HG02759 (cell line): Measurements from ENCODE around the gene CACNA1F.

Experiments used
- ATAC-seq: cut with Tn5 transposase; IDR thresholded peaks from one replicate; pipeline ENCODE4 v1.9.1; 2021; ENCODE audit warnings: mild to moderate bottlenecking, moderate library complexity; ENCODE audit not compliant: unreplicated experiment

CACNA1F gene

DNA sequence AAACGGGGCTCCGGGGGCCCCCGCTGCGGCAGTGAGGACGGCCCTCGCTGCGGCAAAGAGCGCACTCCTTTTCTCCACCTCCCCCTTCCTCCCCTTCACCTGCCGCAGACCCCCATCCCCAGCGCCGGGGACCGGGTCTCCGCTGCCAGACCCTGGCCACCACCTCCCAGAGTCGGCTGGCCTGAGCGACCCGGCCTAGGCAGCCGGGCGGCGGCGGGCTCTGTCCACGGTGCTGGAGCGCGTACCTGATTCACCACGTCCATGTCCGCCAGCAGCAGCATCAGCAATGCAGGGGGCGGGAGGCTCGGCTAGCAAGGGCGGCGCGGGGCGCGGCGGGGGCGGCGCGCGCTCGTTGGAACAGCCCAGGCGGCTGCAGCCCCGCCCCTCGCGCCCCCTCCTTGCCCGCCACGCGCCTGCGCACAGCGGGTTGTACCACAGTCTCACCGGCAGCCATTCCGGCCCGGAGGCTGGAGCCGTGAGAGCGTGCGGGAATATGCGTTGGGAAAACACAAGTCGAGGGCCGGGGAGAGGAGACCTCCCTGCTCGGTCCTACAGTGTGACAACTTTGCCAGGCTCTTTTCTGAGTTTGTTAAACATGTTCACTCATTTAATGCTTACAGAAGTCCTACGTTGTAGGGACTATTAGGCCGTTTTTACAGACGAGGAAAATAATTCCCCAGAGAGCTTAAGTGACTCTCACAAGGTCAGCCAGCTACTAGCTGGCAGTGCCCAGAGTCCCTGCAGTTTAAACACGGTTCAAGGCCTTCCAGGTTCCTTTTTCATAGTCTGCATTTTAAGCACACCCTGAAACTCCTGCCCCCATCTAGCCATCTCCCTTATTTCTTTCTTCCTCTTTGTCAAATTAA, 33.0 kb downstream of the CACNA1F start, which contains the start of gene SYP:
SYP (minus strand) TSS at position 288 of the 866 bp plus-strand sequence; CDS start at position 281, 7 bp downstream.
- peak; percentile 98 for ATAC-seq

DNA sequence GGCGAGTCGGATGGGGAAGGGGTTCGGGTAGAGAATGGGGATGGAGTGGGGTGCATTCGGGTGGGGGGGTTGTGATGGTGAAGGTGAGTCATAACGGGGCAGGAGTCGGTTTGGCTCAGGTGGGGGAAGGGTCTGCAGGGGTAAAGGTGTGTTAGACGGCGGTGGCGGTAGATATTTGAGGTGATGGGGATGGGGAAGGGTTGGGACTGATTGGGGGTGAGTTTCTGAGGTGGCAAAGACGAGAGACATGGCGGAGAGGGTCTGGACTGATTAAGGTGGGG, 33.9 kb downstream of the CACNA1F start:
- no peak for ATAC-seq

DNA sequence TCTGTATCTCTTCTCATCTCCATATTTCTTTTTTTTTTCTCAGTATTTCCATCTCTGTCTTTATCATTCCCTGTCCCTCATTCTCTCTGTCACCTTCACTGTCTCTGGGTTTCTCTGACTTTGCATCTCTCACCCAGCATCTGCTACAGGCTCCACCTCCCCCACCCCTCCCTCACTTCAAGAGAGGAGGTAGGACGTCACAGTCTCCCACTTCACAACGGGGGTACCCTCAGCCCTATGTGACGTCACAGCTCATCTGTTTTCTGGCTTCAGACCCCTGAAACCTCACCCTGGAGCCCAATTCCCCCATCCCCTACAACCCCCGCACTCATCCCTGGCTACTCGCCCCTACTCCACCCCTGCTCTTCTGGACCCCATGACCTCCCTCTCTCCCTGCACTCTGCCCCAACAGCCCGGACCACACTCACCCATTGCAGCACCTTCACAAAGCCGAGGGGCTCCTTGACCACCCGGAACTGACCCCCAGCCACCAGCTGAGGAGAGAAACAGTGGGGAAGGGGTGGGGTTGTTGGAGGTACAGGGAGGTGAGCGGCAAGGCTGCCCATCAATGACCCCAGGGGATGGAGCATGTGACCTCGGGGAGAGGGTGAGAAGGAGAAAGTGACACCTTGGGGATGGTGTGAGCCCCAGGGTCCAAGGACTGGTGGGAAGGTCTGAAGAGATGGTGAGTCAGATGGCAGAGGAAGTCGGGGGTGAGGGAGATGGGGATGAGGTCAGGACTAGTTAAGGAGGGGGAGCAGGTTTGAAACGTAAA, 34.4 kb downstream of the CACNA1F start:
- ATAC-seq, result no peak

DNA sequence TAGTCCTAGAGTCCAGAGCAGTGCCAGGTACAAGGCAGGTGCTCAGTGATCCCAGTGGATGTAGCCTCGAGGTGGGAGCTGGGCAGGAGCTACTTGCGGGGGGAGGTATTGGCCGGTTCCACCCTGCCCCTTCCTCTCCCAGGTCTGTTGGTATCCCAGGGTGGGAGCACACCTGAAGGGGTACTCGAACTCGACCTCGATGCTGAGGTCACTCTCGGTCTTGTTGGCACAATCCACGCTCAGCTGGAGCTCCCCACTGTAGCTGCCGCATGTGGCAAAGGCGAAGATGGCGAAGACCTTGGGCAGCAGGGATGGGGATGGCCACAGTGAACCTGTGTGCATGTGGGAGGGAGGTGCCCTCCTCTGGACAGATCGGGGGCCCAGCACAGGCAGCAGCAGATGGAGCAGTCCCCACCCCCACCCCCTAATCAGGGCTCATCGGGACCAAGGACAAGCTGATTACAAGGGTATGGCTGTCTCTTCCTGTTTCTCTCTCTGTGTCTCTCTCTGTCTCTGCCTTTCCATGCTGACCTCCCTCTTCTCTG, 35.5 kb downstream of the CACNA1F start:
- ATAC-seq, result no peak

DNA sequence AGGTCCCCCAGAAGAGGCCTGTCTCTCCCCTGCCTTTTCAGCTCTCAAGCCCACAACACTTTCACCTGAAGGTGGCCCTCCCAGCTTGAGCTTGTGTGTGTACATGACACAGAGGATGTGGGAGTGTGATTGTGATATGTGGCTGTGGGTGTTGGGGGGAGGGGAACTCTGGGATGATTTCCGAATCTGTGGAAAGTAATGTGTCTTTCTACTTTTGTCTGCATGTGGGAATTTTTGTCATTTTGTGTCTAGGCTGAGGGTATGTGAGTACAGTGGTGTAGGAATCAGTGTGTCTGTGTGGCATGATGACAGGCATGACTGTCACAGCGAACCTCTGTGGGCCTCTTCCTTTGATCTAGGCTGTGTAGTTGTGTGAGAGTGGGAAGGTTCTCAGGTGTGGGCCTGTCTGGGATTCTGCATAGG, 39.6 kb downstream of the CACNA1F start:
- no peak for ATAC-seq

DNA sequence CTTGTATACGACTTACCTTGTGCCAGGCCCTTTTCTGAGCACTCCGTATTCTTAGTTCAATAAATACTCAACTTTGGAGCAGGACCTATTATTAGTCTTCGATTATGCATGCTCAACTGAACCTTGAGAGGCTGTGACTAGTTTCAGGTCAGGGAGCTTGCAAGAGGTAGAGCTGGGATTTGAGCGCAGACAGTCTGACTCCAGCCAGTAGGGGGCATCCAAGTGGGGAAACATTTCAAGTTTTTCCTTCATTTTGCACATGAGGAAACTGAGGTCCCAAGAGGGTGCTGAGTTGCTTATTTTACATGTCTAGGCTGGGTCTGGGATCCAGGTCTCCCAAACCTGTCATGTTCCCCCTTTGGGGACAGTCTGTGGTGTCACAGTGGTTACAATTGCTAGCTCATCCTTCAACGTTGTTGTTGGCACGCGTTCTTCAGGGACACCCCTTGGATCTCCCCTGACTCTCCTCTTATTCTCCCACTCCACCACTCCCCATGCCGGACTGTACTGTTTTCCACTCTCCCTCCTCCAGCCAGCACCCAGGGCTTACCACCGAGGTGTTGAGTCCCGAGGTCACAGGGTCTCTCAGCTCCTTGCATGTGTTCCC, 40.3 kb downstream of the CACNA1F start:
- no peak for ATAC-seq

DNA sequence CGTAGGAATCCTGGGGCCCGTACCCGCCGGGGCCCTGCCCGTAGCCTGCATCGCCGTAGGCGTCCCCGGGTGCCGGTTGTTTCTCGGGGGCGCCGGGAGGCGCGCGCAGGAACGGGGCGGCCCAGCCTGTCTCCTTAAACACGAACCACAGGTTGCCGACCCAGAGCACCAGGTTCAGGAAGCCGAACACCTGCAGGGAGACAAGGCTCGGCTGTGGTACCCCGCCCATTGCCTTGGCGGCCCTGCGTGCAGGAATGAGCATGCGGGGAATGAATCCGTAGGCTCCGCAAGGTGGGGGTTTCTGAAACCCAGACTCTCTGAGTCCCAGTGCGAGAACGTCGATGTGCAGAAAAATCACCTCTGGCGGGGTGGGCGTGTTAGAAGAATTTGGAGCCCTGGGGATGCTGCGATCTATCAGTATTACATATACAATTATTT, 41.5 kb downstream of the CACNA1F start:
- peak; percentile 5 for ATAC-seq

DNA sequence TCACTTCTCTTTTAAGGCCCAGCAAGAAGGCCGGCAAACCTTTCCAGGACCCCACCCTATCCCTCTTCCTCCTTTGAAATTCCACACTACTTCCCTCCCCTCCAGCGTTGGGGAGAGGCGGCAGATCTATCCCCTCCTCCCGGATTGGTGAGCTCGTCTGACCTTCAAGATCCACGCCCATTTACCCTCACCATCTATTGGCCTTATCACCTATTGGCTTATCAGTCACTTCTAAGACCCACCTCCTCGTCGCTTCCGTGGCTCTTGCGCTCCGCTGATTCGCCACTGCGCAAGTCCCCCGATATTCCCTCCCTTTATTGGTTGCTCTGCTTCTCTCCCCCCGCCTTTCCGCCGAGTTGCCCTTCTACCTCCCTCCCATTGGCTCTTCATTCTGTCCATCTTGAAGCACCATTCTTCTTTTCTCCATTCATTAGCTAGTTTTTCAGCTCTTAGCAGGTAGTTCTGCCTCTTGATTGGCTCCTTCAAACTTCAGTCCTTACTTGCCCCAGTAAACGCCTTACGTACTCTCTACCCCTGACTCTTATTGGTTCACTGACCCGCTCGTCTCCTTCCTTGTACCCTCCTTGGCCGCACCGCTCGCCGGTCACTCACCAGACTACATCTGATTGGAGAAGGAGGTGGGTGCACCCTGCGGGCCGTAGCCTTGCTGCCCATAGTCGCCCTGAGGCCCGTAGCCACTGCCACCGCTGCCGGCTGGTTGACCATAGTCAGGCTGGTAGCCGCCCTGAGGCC, 42.1 kb downstream of the CACNA1F start:
- peak; percentile 87 for ATAC-seq

DNA sequence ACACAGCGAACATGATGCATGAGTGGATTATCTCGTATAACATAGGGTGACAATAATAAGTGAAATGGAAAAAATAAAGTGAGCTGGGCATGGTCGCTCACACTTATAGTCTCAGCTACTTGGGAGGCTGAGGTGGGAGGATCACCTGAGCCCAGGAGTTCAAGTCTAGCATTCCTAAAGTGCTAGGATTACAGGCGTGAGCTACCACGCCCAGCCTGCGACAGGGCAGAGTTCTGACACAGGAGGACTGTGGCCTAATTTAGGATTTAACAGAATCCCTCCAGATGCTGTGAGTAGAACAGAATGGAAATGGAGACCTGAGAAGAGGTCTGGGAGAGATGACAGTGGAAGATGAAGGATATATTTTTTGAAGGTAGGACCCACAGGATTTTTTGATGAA, 43.5 kb downstream of the CACNA1F start:
- ATAC-seq, result no peak

DNA sequence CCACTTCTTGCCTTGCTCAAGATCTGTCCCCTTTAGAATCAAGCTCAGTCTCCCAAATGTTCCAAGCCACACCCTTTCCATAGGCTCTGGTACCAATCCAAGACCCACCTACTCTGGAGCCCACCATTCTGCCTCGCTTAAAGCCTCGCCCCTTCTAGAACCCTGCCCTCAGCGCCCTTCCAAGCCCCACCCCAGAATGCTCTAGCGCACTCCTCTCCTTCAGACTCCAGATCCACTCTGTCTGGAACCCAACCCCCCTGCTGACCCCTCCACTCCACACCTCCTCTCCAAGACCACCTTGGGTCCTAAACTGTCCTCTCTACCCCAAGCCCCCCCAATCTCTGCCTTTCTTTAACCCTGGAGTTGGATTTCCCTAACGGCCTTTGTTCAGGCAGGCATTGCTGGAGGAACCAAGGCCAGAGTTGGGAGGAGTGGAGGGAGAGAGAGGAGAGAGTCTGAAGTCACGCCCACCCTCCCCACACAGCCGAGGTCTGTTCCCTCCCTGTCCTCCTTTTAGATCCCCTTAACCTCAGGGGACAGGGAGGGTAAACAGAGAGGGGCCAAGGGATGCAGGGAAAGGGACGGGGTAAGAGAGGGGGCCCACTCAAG, 44.6 kb downstream of the CACNA1F start:
- ATAC-seq, result no peak

DNA sequence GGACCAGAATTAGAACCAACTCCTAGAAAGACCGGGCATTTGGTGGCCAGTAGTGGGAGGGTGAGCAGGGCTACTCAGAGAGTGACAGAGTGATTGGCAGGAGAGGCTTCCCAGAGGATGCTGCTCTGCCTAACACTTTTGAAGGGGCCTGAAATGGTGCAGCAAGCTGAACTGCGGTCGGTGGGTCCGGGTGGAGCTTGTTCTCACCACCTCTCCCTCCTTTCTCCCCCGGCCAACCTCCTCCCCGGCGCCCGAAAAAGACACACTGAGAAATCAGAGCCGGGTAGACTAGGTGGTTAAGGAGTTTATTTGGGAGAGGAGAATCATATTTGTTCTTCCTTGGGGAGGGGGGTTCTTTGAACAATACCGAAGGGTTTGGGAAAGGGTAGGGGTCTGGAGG, 45.6 kb downstream of the CACNA1F start:
- ATAC-seq, result no peak

DNA sequence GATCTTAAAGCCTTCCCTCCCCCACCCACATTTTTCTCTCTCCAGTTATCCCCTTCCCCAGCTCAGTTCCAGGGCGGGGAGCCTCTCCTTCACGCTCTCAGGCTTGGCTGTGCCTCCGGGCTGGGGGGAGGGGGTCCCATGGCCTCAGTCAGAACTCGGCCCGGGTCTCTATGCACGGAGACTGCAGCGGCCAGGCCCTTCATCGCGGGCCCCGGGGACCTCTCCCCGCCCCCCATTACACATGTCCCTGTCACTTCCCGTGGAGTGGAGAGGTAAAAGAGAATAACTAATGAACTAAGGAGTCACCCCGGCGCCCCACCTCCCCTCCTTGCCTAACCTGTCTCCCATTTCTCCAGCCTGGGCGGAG, 46.1 kb downstream of the CACNA1F start:
- no peak for ATAC-seq

DNA sequence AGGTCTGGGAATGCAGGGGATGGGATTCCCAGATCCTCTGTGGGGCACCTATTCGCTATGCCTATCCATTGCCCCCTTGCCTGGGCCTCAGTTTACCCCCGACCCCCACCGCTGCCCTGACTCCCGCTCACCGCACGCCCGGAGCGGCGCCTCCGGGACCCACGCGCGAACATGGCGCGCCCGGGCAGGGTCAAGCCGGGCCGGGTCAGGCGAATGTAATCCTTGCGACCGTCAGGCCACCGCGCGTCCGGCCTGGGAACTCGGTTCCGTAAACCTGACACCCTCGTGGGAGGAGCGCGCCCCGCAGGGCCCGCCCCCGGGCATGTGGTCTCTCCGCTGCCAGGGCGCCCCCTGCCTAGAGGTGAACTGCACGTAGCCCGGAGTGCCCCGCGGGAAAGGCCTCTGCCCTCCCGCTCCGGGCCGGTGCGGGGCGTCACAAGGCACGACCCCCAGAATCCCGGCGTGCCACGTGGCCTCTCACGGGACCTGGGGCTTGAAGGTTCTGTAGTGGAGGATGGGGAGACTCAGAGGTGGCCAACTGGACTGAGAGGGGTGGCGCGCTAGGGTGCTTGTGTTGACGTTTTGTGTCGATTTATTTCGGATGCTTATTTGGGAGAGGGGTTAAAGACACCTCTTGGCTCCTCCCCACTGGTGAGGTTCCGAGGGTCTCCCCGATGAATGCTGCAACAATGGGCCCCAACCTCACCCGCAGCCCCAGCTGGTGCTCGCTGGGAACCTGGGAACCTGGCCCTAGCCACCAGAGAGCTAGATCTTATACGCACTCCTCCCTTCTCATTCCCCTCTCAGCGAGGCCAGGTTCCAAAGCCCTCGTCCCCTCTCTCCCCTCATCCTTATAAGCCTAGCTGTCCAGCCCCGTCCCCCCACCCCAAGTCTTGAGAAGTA, 46.8 kb downstream of the CACNA1F start, which contains the start of gene PRICKLE3:
PRICKLE3 (minus strand) TSS at position 249 of the 903 bp plus-strand sequence; CDS start at position 173, 76 bp downstream.
- ATAC-seq, result peak; percentile 33

DNA sequence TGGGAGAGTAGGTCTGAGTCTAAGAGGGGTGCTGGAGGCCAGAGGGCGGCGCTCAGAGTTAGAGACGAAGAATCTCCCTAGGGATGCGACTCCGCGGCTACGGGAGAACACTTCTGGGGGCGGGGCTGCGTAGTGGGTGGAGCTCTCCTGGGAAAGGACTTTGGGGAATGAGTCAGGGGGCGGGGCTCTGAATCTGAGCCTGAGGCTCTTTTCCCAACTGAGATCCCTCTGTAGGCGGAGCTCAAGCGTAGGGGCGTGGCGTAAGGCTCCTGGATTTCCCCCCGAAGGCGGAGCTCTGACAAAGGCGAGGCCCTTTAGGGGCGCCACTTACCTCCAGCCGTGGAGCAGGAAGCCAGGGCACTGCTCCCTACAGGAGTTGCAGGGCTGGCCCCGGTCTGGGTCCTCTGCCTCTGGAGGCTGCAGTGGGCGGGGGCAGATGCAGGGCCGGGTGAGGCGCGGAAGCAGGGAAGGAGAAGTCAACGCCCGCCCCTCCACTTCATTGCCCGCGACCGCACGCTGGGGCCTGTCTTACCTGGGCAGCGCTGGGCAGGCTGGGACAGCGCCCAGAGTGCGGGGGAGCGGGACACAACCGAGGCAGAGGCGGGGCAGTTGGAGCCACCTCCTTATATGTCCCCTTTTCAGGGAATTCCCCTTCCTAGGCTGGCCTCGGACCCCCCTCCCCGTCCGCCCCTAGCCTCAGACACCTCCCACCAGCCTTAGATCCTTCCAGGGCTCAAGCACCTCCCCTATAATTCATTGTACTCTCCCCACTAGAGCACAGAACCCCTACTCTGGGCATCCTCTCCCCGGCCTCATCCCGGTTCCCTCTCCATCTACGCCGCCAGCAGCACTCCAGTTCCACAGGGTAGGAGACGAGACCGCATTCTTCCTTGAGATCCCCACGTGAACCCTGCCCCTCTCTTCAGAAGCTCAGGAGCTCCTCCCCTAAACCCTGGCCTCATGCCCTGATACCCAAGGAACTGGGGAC, 48.6 kb downstream of the CACNA1F start:
- peak; percentile 38 for ATAC-seq

DNA sequence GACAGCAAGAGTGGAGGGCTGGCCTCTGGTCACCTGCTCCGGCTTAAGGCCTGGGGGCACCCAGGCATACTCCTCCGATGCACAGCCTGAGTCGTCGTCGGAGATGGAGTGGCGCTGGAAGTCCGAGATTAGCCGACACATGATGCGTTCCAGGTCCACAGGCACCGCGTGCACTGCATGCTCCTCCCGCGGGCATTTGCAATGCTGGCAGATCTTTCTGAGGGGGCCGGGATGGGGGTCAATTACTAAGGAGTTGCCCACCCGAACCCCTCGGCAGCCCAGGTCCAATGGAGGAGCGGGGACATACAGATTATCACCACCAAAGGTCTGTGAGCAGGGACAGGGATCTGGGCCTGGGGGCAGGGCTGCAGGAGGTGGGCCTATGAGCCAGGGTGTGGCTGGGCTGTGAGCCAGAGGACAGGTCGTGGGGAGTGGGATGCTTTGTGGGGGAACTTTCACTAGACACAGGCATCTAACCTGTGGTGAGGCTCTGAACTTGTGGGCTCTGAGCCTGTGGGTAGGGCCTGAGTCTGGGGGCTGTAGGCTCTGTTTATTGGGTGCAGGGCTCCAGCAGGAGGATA, 49.3 kb downstream of the CACNA1F start:
- no peak for ATAC-seq

DNA sequence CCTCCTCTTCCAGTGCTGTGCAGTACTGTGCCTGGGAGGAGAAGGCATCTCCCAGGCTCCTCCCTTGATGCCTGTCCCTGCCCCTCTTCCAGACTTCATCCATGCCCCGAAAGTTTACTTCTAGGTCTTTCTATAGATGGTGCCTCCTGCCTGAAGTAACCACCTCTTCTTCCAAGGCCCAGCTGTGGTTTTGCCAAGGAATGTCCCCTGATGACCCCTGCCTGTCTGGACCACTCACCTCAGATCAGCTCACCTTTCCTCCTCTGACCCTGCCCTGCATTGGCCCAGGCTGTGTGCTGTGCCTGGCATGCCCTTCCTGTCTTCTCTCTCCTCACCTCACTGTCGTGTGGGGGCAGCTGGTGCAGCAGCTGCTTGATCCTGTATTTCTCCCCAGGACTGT, 53.8 kb downstream of the CACNA1F start:
- no peak for ATAC-seq

DNA sequence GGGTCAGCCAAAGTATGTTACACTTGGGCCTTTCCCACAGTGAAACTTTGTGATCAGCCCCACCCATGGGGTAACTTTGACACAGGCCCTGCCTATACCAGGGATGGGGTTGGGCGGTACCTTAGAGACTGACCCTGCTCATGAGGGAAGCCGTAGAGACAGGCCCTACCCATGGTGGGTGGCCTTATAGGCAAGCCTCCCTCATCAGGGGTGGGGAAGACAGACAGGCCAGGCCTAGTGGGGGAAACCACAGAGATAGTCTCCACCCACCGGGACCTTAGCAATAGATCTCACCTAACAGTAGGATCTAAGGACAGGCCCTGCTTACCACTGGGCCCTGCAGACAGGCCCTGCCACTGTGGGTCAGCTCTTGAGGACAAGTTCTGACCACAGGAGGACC, 54.6 kb downstream of the CACNA1F start:
- no peak for ATAC-seq
